DMS53 (cell line): ENCODE results near the gene MROH7.
"Not testable (repeated sequence)": the region's sequence is repeated elsewhere in the genome, so short reads cannot be mapped to it uniquely, and the experiment has no call there.

Experiments used
- DNase-seq: peaks from one replicate; lab custom pipeline; 2025; lab: John Stamatoyannopoulos, UW

Gene MROH7

DNA sequence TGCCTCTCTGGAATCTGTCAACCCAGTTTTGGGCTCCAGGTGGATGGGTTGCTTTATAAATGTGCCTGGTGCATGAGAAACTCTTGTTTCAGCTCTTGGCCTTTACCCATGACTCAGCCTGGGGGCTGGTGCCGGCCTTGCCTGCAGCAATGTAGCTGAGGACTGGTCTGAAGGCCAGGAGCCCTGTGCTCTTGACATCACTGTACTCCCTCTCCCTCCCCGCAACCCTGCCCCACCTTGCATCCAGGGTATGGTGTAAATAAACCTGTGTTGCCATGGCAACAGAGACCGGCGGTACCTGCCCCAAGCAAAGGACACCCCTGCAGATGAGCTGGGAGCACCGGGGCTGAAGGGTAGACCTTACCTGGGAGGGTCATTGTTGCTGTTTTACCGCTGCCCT, 31.5 kb upstream of the MROH7 start:
- peak; percentile 63 for DNase-seq

GRCh38 chr1:54610601-54611580, 30.7 kb upstream of the MROH7 start:
- DNase-seq, result no peak

GRCh38 chr1:54611621-54612020, 30.0 kb upstream of the MROH7 start:
- DNase-seq, result no peak

DNA sequence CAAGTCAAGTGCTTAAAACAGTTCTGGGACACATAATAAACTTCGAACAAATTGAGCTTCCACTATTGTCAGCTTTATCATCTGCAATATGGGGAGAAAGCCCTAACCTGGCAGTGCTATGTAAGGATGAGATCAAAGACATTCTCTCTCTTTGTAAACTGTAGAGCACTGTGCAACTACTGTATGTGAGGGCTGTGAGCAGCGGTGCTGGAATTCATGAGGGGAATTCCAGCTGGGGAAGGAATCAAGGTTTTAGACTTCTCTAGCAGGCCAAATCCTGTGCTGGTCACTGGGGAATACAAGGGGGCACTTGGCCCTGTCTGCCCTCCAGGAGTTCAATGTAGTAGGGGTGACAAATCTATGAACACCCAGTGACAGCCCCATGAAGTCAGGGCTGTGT, 27.6 kb upstream of the MROH7 start:
- no peak for DNase-seq

DNA sequence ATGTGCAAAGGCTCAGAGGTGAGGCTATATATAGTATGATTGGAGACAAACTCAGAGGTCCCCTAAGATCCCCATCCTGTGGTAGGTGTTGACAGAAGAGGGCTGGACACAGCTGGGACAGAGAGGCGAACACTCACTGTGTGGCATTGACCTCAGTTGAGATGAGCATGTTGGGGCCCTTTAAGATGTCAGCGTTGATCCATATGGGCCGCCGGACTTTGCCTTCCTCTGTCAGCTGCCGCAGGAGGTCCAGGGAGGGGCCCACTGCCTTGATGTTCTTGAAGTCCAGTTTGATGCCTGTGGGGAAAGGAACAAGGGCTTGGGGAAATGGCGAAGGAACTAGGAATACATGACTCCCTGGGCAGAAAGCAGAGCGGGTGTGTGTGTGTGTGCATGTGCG, 27.0 kb upstream of the MROH7 start:
- DNase-seq, result no peak

DNA sequence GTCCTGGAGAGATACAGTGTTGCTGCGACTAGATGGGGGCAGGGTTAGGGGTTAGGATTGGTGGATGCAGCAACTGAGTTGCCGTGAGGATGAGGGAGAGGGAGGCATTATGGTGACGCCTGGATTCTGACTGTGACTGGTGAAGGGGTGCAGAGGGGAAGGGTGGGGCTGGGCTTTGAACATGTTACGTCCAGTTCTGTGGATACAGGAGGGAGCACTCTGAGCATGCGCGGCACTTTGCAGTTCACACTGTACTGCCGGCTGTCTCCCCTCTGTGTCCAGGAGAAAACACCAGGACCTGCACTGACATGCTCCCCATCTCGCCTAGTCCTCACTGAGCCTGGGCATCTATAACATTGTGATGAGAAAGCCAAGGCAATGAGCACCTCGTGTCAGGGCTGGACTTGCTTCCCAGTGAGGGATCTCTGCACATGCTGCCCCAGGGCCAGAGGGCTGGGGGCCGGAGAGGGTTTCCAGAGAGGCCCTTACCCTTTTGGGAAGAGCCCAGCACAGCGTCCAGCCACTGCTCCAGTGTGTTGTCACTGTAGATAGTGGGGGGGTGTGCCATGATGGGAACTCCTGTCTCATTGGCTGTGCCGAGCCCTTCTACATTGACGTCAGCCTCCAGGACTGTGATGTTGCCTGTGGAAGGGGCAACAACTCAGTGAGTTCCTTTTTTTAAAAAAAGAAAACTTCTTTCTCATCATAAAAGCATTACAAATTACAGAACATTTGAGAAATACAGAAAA, 25.9 kb upstream of the MROH7 start:
- no peak for DNase-seq

DNA sequence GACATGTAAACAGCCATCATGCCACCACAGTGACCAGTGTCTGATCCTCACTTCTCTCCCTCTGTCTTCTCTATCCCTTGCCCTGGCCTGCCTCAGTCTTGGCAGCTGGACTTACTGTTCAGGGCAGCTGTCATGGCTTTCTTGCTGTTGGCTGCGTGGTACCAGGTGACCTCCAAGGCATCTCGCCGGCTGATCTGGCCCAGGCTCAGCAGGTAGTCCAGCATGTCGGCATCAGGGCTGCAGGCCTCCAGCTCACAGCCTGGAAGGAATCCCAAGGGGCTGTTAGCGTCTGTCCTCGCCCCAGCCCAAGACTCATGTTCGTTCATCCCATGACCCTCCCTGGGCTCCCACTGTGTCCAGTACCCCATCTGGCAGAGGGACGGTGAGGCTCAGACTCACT, 21.8 kb upstream of the MROH7 start:
- DNase-seq, result no peak

GRCh38 chr1:54623216-54624007, 18.2 kb upstream of the MROH7 start, which contains the start of gene FAM151A:
Gene FAM151A (minus strand): TSS chr1:54623525. CDS start chr1:54623395, 130 bp downstream.
- no peak for DNase-seq

DNA sequence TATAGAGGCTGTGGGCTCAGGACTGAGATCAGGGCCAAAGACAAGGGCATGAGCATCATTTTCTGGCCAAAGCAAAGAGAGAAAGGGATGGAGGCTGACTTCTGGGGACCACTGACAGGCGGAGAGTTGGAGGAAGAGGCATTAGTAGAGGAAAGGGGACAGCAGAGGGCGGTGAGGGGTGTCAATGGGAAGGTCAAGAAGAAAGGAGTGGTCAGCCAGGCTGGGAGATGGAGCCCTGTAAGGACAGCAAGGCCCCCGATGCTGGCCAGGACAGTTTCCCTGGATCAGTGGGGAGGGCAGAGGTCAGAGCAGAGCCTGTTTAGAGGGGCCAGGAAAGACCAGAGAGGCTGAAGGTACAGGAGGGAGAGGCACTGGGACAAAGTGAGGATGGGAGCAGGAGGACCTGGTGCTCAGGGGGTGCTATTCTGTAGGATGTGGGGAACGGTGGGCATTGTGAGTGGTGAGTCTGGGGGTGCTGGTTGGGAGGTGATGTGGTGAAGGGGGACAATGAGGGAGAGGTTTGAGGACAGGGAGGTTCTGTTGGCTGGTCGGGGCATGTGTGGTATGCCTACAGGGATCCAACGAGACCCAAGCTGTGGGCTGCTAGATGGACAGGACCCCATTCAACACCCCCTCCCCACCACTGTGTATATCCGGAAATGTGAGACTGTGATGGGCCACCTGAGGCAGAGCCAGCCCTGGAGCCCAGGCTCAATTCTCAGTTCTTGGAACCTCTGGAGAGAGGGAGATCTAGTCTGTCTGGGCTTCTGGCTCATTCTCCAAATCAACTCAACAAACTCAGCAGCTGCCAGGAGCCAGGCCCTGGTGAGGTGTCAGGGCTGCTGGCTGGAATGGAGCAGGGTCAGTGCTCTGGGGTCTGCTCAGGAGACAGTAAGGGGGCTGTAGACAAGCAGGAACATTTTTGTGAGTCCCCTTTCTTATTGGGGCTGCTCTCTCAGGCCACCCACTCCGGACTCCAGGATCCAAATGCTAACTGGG, 16.8 kb upstream of the MROH7 start:
- no peak for DNase-seq

DNA sequence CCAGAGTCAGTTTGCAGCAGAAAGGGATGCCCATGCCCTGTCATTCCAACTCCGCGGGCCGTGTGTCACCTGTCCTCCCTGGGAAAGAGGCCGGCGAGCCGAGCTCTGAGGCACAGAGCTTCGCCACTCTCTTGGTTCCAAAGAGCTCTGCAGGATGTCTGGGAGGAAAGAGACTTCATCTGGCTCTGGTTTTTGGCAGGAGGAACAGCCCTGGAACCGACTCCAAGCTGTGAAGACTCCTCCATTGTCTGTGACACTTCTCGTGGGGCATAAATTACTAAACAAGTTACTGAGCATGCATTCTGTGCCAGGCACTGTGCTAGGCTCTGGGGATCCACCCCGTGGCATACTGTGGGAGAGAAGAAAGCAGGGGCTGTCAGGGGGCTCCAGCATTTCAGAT, 14.4 kb upstream of the MROH7 start:
- DNase-seq, result no peak

DNA sequence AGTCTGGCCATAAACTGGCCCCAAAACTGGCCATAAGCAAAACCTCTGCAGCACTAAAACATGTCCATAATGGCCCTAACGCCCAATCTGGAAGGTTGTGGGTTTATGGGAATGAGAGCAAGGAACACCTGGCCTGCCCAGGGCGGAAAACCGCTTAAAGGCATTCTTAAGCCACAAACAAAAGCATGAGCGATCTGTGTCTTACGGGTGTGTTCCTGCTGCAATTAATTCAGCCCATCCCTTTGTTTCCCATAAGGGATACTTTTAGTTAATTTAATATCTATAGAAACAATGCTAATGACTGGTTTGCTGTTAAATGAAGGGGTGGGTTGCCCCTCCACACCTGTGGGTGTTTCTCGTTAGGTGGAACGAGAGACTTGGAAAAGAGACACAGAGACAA, 5.8 kb upstream of the MROH7 start:
- DNase-seq, result not testable (repeated sequence)

DNA sequence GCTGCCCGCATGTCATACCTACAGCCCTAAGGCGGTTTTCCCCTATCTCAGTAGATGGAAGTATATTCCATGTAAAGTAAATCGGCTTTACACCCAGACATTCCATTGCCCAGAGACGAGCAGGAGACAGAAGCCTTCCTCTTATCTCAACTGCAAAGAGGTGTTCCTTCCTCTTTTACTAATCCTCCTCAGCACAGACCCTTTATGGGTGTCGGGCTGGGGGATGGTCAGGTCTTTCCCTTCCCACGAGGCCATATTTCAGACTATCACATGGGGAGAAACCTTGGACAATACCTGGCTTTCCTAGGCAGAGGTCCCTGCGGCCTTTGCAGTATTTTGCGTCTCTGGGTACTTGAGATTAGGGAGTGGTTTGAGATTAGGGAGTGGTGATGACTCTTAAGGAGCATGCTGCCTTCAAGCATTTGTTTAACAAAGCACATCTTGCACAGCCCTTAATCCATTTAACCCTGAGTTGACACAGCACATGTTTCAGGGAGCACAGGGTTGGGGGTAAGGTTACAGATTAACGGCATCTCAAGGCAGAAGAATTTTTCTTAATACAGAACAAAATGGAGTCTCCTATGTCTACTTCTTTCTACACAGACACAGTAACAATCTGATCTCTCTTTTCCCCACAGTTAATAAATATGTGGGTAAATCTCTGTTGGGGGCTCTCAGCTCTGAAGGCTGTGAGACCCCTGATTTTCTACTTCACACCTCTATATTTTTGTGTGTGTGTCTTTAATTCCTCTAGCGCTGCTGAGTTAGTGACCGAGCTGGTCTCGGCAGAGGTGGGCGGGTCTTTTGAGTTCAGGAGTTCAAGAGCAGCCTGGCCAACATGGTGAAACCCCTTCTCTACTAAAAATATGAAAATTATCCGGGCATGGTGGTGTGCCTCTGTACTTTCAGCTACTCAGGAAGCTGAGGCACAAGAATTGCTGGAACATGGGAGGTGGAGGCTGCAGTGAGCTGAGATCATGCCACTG, 4.8 kb upstream of the MROH7 start:
- not testable (repeated sequence) for DNase-seq

- DNase-seq, result no peak
Measured at GRCh38 chr1:54640361-54640760, 1.2 kb upstream of the MROH7 start.

DNA sequence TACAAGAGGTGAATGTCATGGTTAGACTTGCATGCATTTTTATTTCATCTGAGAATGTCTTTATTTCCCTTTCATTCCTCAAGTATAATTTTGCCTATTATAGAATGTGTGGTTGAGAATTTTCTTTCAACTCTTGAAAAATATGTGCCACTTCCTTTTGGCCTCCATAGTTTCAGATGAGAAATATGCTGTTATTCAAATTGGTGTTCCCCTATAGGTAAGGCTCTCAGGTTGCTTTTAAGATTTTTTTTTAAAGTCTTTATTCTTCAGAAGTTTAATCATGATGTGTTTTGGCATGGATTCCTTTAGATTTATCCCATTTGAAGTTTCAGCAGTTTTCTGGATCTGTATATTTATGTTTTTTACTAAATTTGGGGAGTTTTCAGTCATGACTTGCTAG, 2.1 kb downstream of the MROH7 start:
- DNase-seq, result peak; percentile 43

DNA sequence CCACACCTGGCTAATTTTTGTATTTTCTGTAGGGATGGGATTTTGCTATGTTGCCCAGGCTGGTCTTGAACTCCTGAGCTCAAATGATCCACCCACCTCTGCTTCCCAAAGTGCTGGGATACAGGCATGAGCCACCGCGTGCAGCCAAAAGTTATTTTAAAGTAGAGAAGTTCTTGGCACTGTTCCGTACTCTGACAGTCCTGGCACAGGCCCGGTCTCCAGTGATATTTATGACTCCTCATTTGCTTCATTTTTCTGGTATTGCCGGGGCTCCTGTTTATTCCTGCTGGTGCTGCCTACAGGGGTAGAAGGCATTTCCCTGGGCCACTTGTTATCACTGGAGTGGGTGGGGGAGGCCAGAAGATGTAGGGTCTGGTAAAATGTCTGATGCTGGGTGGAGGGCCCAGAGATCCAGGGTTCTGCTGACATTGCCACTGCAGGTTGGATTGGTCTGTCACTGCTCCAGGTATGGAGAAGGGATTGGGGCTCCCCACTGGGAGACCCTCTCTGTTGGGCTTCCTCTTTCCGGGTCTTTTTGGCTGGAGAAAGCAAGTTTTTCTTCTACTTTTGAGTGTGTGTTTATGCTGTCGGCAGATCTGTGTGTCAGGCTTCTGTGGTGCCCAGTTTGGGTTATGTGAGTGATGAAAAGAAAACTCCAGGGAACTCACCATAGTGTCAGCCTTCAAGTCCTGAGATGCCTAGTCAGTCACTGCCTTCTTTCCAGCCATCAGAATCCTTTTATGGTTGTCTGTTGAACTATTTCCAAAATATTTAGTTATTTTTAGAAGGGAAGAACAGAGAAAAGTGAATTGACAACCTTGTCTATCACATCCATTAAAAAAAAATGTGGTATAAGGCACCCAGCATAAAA, 4.5 kb downstream of the MROH7 start:
- DNase-seq, result no peak

DNA sequence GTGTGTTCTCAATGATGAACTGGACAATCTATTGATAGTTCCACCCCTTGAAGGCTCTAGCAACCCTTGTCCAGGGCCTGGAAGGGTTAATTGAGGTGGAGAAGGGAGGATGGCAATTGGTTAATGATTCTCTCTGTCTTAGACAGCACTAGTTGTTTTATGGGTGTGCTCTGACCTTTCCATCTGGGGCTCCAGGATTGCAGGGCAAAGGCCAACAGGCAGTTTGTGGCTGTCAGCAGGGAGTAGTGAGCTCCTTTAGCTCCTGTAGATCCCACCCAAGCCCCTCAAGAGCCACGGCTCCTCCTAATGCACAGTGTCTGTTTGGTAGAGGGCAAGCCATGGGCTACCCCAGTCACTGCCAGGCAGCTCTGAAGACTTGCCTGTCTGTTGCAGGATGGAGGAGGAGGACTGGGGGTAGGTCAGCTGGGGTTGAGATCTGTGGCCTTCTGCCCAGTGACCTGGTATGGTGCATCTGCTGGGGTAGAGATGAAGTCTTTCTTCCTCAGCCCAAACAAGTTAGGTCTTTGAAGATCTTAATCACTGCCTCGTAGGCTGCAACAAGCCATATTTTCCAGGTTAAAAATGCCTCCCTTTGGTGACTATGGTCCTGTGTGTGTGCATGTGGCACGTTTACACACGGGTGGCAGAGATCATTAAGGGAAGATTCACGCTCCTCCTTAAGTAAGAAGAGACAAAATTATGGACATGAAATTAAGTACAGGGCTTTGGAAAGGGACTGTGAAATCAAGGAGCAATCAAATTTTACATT, 7.7 kb downstream of the MROH7 start:
- no peak for DNase-seq

DNA sequence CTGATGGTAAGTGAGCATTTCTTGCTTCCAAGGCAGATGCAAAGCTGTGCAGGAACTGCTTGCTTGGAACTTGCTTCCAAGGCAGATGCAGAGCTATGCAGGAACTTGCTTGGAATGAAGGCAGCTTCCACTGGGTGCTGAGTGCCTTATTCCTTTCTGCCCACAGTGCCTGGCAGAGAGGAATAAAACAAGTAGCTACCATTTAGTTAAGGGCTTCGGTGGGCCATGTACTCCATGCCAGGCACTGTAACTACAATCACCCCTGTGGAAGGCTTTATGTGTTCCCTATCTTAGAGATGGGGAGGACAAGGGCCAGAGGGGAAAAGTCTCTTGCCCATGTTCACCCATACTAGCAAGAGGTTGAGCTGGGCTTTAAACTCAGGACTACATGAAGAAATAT, 8.3 kb downstream of the MROH7 start:
- no peak for DNase-seq

- no peak for DNase-seq
Measured at GRCh38 chr1:54650417-54650816, 8.8 kb downstream of the MROH7 start.
